MV-4-11 (cell line): ENCODE results near the gene NUDT4.
"Not testable (repeated sequence)": the region's sequence is repeated elsewhere in the genome, so short reads cannot be mapped to it uniquely, and the experiment has no call there.

Source experiments
- DNase-seq: peaks from one replicate; lab custom pipeline; 2025; lab: John Stamatoyannopoulos, UW

NUDT4 gene

GRCh38 chr12:93429448-93429847, 51.7 kb downstream of the NUDT4 start:
- no peak for DNase-seq

- DNase-seq: no peak
Observed at GRCh38 chr12:93429852-93430251, 52.1 kb downstream of the NUDT4 start.

- no peak for DNase-seq
Observed at GRCh38 chr12:93430280-93430679, 52.6 kb downstream of the NUDT4 start.

DNA sequence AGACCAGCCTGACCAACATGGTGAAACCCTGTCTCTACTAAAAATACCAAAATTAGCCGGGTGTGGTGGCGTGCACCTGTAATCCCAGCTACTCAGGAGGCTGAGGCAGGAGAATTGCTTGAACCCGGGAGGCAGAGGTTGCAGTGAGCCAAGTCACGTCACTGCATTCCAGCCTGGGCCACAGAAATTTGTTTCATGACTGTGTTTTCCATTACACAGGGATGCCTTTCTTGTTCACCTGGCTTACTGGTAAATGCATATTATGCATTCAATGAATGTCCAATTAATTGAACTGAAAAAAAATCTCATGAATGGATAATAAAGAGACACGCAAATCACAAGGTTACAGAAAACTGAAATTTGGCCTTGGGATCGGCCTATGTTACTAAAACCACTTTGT, 54.3 kb downstream of the NUDT4 start:
- not testable (repeated sequence) for DNase-seq

DNA sequence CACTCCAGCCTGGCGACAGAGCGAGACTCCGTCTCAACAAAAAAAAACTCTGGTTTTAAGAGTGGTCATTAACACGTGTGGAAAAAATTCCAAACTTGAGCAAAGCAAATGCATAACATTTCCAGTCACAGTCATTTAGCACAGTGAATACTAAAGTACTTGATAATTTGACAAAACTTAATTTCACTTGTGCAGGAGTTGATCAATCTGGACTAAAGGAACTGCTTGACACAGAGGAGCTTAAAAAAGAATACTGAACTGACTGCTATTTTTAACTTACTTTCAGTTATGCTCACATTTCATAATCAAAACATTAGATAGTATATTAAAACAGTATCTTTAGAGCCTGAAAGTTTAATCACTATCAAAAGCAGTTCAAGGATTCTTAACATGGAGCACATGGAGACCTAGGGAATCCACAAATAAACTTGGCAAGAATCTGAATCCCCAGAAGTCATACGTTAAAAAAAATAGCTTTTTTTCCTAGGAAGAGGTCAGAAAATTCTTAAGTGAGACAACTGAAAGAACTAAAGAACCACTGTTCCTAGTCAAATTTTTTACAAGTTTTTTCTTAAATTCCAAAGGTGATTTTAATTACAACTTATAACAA, 56.6 kb downstream of the NUDT4 start:
- DNase-seq: peak; percentile 58

DNA sequence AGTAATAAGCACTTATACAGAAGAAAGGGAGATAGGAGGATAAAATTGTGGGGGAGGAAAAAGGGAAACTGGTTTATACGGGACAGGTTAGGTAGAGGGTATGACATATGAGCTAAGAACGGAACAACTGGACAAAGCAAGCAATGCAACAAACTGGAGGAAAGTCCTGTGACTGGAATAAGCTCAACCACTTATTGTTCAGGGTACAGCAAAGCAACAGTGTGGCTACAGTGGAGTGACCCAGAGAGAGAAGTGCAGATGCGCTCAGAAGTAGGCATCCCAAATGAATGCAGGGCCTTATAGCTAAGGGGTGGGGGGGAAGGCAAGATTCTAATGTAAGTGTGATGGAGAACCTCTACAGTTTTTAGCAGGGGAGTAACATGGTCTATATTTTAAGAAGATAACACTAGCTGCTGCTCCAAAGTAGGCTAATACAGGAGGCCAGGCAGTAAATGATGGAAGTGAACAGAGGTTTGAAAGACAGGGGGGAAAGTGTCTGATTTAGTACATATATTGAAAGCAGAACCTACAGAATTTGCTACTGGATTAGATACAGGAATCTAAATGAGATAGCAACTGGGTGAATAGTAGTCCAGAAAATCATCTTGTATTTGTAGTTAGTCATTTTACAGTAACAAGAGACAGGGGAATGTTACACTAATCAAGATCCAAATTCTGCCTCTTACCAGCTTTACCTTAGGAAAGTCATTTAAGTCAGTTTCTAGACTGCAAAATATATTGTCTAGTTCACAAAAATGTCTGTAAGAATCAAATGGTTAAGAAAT, 60.7 kb downstream of the NUDT4 start:
- no peak for DNase-seq

- no peak for DNase-seq
Observed at GRCh38 chr12:93440043-93440835, 62.5 kb downstream of the NUDT4 start.

DNA sequence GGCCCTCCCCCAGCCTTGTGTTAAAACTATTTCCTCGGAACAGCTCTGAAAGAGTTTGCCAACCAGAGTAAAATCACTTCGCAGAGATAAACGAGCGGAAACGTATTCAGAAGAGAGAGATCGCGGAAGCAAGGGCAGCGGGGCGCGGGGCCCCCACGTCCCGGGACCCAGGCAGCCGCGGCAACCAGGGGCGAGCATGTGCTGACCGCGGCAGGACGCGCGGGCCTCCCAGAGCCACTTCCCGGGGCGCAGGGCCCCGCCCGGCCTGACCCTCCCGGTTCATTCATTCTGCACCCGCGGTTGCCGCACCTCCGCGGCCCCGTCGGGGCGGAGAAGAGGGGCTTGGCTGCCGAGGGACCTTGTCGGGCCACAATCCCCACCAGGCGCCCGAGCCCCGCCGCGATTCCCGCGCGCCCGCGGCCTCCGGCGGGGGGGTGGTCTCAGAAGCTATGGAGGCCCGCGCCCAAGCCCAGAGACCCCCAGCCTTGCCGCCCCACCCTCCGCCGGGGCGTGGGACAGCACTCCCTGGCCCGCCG, 63.4 kb downstream of the NUDT4 start:
- DNase-seq: peak; percentile 11

- DNase-seq: peak; percentile 92
Observed at GRCh38 chr12:93441617-93442410, 64.1 kb downstream of the NUDT4 start, which contains the start of gene UBE2N. UBE2N (minus strand) TSS chr12:93441947; CDS start chr12:93441884, 63 bp downstream.

DNA sequence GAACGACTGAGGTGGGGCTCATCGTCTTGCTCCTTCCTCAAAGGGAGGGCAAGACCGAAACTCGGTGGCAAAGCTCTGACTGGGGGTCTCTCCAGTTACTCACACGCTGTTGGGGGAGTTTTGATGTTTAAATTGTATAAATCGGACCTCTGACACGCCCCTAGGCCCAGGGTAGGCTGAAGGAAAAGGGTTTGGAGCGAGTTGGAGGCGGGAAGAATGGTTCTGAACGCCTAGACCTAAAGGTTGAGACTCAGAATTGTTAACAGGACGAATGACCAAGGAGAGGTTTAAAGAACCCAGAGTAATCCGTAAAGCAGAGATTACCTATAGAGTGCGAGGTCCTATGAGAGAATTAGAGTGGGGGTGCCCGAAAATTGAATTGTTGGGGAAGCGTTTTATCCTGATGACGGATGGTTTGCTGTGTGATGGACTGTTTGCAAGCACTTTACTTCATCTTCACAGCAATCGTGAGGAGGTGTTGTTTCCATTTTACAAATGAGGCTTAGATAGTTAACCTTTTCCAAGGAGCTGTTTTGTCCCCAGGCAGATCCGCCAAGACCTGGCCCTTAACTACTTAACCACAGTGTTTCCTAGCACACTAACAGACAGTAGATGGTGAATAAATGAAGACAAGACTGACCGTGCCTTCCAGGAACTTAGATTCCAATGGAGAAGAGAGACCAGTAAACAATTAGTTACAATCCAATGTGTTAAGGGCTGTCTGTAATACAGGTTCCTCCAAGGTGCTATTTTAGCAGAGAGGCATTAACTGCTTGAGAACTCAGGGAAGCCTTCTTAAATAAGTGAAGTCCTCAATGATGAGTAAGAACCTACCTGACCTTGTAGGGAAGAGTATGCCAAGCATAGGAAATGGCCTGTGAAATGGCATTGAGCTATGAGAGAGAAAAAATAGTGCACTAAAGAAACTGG, 65.0 kb downstream of the NUDT4 start:
- no peak for DNase-seq

DNA sequence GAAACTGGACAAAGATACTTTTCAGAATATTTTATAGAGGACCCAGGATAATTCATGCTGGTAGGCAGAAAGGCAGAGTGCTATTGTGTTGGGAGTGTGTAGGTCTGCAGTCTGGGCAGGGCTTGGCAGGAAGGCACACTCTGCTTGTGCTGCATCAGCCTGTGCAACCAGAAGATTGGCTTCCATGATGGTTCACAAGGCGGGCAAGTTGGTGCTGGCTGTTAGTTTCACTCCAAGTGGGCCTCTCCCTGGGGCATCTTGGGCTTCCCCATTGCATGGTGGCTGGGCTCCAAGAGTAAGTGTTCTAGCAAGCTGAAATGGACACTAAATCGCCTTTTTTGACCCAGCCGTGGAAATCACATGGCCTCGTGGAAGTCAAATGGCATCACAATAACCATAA, 65.9 kb downstream of the NUDT4 start:
- DNase-seq: no peak

DNA sequence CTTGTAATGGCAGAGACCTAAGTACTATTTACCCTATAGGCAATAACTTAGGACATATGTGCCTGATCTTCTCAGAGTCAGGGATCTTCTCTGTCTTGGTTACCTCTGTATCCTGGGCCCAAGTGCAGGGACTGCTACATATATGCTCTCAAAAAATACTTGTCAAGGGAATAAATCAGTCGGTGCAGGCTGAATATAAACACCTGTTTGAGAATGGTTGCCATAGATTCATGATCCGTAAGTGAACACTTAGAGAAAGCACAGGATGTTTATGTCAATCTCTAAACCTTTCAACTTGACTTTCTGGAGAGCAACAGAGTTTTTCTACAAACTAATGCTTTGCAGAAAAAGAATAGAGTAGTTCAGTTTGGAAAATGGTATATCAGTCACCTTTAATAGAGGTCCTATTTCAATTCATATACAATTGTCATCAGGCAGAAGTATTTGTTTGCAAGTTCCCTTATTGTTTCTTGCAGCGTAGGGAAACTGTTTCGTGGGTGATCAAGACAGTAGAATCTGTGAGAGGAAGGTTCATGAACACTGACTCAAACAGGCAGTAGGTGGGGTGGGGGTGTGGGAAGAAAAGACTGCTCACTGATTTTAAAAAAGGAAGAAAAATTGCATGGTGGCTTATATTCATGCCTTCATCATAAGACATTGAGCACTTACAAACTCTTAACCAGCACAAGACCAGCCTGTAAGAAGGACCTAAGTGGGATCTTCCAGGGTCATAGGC, 70.0 kb downstream of the NUDT4 start:
- no peak for DNase-seq

DNA sequence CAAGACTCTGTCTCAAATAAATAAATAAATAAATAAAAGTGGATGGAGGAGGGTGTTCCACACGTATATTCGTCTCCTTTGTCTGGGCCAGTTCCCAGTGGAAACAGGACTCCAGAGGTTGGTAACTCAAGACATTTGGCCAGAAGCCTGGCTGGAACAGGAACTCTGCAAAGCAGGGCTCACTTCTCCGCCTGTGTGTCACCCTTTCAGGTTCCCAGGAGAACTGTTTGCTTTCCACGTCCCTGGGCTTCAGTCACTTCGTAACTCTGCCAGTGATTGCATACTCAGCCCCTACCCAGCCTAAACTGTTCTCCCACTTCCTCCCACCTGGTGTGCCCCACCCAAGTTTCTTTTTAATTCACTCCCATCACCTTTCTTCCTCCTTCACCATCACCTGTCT, 71.1 kb downstream of the NUDT4 start:
- DNase-seq: no peak

- DNase-seq: no peak
Observed at GRCh38 chr12:93449277-93449676, 71.6 kb downstream of the NUDT4 start.

GRCh38 chr12:93451423-93452158, 73.9 kb downstream of the NUDT4 start:
- DNase-seq: peak; percentile 11

- DNase-seq: no peak
Observed at GRCh38 chr12:93453633-93454032, 75.9 kb downstream of the NUDT4 start.

DNA sequence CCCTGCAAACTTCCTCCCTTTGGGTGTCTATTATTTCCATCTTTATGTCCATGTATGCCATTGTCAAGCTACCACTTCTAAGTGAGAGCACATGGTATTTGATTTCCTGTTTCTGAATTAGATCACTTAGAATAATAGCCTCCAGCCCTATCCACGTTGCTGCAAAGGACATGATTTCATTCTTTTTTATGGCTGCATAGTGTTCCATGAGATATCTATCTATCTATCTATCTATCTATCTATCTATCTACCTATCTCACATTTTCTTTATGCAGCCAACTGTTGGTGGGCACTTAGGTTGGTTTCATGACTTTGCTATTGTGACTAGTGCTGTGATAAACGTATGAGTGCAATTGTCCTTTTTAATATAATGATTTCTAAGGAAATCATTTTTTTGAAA, 78.4 kb downstream of the NUDT4 start:
- no peak for DNase-seq
